GM18526 (cell line): Measurements from ENCODE around the gene C3AR1.

Experiments used
- POLR2A ChIP-seq: IDR thresholded peaks from 3 replicates; pipeline ENCODE4 v1.6.1; 2011; ENCODE audit not compliant: insufficient read length; ENCODE audit errors: extremely low read depth

C3AR1 gene

GRCh38 chr12:8069582-8069981 lies 3.4 kb upstream of the C3AR1 start:
- TF ChIP-seq POLR2A = no peak

GRCh38 chr12:8064131-8064530 lies 2.0 kb downstream of the C3AR1 start:
- TF ChIP-seq POLR2A = no peak

GRCh38 chr12:8058506-8058905 lies 7.7 kb downstream of the C3AR1 start:
- TF ChIP-seq POLR2A = no peak

- TF ChIP-seq POLR2A = no peak
These were observed 8.3 kb downstream of the C3AR1 start for GRCh38 chr12:8057839-8058238.

GRCh38 chr12:8057306-8057705 lies 8.9 kb downstream of the C3AR1 start:
- no peak for TF ChIP-seq POLR2A

GRCh38 chr12:8054816-8055215 lies 11.3 kb downstream of the C3AR1 start:
- no peak for TF ChIP-seq POLR2A

GRCh38 chr12:8052679-8053078 lies 13.5 kb downstream of the C3AR1 start:
- TF ChIP-seq POLR2A = no peak

GRCh38 chr12:8050600-8051250 lies 15.4 kb downstream of the C3AR1 start:
- no peak for TF ChIP-seq POLR2A

GRCh38 chr12:8048906-8049305 lies 17.3 kb downstream of the C3AR1 start:
- TF ChIP-seq POLR2A = no peak

- TF ChIP-seq POLR2A = no peak
These were observed 18.3 kb downstream of the C3AR1 start for GRCh38 chr12:8047842-8048241.

GRCh38 chr12:8045952-8046944 lies 19.9 kb downstream of the C3AR1 start:
- TF ChIP-seq POLR2A = no peak

- TF ChIP-seq POLR2A = no peak
These were observed 25.4 kb downstream of the C3AR1 start for GRCh38 chr12:8040791-8041190.

- no peak for TF ChIP-seq POLR2A
These were observed 27.5 kb downstream of the C3AR1 start for GRCh38 chr12:8038659-8039114.

- TF ChIP-seq POLR2A = no peak
These were observed 28.2 kb downstream of the C3AR1 start for GRCh38 chr12:8037947-8038346.

GRCh38 chr12:8037046-8037663 lies 29.0 kb downstream of the C3AR1 start:
- TF ChIP-seq POLR2A = no peak

- no peak for TF ChIP-seq POLR2A
These were observed 29.8 kb downstream of the C3AR1 start for GRCh38 chr12:8036346-8036745.
